ENCODE results near the gene LAMB4. TPM values are rescaled to one million over a fixed set of nuclear protein-coding genes. Genes with fewer than 3 reads are reported as not detected.

Gene LAMB4, protein sequence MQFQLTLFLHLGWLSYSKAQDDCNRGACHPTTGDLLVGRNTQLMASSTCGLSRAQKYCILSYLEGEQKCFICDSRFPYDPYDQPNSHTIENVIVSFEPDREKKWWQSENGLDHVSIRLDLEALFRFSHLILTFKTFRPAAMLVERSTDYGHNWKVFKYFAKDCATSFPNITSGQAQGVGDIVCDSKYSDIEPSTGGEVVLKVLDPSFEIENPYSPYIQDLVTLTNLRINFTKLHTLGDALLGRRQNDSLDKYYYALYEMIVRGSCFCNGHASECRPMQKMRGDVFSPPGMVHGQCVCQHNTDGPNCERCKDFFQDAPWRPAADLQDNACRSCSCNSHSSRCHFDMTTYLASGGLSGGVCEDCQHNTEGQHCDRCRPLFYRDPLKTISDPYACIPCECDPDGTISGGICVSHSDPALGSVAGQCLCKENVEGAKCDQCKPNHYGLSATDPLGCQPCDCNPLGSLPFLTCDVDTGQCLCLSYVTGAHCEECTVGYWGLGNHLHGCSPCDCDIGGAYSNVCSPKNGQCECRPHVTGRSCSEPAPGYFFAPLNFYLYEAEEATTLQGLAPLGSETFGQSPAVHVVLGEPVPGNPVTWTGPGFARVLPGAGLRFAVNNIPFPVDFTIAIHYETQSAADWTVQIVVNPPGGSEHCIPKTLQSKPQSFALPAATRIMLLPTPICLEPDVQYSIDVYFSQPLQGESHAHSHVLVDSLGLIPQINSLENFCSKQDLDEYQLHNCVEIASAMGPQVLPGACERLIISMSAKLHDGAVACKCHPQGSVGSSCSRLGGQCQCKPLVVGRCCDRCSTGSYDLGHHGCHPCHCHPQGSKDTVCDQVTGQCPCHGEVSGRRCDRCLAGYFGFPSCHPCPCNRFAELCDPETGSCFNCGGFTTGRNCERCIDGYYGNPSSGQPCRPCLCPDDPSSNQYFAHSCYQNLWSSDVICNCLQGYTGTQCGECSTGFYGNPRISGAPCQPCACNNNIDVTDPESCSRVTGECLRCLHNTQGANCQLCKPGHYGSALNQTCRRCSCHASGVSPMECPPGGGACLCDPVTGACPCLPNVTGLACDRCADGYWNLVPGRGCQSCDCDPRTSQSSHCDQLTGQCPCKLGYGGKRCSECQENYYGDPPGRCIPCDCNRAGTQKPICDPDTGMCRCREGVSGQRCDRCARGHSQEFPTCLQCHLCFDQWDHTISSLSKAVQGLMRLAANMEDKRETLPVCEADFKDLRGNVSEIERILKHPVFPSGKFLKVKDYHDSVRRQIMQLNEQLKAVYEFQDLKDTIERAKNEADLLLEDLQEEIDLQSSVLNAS (N-terminal part only)
- polyA plus RNA-seq (2013, experiment 1 of 2; ENCODE audit: insufficient read length) = 0.23 TPM
- 0.31 TPM for polyA plus RNA-seq (2013, experiment 2 of 2; ENCODE audit: insufficient read length)

DNA sequence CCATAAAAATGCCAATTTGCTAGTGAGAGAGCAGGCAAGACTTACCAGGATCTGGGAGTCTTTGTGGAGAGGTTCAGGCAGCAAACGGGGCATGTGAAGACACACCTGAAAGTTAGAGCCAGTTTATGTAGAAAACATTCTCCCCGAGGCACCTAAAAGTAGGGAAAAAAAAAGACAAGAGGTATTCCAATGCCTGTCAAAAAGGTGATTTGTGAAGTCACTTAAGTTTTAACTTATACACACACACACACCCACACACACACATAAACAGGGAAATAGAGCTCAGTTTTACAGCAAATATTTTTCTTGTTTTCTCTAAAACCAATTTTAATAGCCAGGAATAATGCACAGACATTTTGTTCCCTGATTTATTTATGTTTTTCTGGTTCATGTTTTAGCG lies at the start of gene LAMB4:
TSS of gene LAMB4 (minus strand) at position 101 of the 400 bp plus-strand sequence. CDS start 7,197 bp downstream, outside the sequence.
- no peak for DNase-seq

DNA sequence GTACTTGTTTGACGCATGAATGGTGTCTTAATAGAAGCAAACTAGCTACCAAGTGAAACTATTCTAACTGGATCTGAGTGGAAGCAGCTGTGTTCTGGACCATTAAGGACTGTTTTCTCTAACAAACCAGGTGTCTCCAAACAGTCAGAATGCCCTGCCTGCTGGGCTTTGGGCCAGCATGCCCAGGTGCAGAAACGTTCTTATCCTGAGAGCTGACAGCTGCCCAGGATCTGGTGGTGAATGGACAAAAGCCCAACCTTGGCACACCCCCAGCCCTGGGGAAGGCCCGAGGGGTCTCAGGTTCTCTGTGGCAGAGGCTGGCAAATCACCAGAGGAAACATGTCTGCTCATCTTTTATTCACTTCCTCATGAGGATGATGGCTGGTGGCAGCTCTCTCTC lies 48.2 kb upstream of the LAMB4 start:
- no peak for DNase-seq

DNA sequence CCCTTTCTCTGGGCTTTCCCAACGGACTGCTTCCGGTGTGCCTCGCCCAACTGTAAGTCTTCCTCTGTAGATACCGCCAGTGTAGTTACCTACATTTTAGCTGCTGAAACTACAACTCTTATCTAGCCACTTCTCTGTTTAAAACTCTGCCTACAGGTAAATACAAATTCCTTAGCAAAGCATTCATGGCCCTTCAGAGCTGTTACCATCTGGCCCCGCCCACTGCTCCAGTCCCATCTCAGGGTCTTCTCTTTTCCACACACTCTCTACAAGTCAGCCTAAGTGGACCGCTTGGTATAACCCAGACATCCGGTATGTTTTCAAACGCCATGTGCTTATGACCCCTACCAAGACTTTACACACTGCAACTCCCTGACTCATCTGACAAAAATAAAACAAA lies 41.0 kb upstream of the LAMB4 start:
- DNase-seq = no peak

GRCh38 chr7:108170251-108170650 lies 40.1 kb upstream of the LAMB4 start:
- DNase-seq = no peak

GRCh38 chr7:108167460-108167859 lies 37.3 kb upstream of the LAMB4 start:
- DNase-seq = no peak

DNA sequence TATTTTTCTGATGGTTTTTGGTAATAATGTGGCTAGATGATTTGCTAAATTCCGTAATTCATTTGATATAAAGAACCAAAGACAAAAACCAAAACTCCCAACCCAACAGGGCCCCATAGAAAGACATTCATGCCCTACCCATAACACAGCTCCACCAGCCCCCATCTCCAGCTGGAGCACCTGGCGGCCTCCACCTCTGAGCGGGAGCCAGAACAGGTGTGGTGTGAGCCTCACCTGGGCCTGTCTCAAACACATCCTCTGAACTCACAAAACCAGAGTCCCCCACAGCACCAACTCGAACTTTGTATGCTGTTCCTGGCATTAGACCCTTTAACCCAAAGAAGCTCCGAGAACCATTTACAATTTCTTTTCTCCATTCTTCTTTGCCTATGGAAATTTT lies 36.5 kb upstream of the LAMB4 start:
- DNase-seq = no peak

GRCh38 chr7:108165723-108166122 lies 35.6 kb upstream of the LAMB4 start:
- DNase-seq = peak; percentile 49

- peak; percentile 6 for DNase-seq
Measured at GRCh38 chr7:108164946-108165345, 34.8 kb upstream of the LAMB4 start.

- DNase-seq = no peak
Measured at GRCh38 chr7:108164342-108164741, 34.2 kb upstream of the LAMB4 start.

- DNase-seq = peak; percentile 17
Measured at GRCh38 chr7:108158776-108159175, 28.6 kb upstream of the LAMB4 start.

GRCh38 chr7:108157606-108158335 lies 27.6 kb upstream of the LAMB4 start:
- no peak for DNase-seq

DNA sequence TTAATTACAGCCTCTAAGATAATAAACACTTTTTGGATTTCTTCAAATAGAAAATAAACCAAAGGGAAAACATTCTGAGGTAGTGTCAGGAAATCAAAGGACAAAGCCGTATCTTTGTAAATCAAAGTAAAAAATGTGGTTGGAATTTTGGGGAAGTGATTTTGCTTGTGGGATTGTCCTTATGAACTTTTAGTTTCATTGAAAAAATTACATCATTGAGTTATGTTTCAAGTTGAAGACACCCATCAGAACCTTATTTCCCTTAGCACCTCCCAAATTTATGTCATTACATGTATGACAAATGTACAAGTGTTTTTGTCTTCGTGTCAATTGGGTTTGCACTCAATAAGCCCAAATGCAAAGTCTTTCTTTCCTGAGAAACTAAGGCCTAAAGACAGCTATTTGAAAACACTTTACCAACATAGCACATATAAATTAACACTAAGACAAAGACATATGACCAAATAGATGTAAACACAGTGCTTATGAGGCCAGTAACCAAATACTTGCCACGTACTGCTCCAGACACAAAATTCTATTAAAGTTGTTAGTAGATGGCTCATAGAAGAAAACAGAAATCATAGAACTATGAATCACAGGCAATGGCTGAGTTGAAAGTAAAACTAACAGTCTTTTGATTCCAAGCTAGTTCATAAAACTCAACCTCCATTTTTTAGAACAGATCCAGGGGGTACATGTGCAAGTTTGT lies 26.9 kb upstream of the LAMB4 start:
- DNase-seq = no peak

DNA sequence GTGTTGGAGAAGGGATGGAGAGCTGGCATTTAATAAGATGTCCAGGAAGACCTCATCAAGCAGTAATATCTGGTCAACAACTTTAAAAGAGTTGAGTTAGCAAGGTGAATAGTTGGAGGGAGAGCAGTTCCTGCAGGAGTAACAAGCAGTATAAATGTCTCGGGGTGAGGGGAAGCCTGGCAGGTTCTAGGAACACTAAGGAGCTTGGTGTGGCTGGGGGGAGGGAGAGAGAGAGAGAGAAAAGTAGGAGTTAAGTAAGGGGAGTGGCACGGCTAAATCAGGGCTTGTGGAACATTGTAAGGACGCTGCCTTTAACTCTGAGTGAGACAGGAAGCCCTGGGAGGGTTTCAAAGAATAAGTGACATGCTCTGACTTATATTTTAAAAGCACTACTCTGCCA lies 22.0 kb upstream of the LAMB4 start:
- DNase-seq = no peak

DNA sequence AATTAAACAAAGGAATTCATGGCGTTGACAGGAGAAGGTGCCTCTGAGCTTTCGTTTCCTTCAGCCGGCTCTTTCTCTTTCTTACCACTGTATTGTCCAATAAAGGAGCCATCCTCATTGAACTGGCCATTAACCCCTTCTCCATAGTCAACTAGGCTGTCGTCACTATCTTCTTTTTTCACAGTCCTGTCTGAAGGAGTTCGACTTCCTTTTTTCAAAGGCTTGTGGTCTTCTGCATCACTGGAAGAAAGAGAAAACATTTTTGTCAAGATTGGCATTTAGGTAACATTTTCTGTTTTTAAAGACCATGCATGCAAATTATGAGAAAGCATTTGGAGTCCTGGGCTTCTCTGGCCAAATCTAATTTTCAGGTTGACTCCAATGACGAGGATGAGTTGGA lies 19.7 kb upstream of the LAMB4 start:
- DNase-seq = no peak

- no peak for DNase-seq
Measured at GRCh38 chr7:108149119-108149518, 19.0 kb upstream of the LAMB4 start.

DNA sequence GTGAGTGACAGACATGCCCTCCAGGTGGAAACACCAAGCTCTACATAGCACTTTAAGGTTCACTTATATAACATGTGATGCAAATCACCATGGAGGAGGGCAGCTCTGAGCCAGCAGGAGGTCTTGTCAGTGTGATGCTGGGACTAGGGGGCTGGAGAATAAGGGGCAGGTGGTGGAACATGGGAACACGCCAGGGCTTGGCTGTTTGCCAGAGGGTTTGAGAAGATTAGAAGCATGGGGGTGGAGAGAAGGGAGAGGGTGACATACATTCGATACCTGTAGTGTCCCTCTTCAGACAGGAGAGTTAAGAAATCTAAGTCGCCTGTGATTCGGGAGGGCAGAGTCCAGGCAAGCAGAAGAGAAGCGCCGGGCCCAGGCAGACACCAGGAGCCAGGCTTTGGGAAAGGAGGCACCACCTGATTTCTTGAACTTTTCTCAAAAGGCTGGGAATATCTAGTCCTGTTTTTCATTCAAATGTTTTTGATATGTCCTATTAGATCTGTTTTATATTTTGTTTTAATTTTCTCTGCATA lies 16.9 kb upstream of the LAMB4 start:
- no peak for DNase-seq

GRCh38 chr7:108146070-108146842 lies 16.1 kb upstream of the LAMB4 start:
- peak; percentile 81 for DNase-seq

GRCh38 chr7:108145401-108145800 lies 15.2 kb upstream of the LAMB4 start:
- DNase-seq = no peak

DNA sequence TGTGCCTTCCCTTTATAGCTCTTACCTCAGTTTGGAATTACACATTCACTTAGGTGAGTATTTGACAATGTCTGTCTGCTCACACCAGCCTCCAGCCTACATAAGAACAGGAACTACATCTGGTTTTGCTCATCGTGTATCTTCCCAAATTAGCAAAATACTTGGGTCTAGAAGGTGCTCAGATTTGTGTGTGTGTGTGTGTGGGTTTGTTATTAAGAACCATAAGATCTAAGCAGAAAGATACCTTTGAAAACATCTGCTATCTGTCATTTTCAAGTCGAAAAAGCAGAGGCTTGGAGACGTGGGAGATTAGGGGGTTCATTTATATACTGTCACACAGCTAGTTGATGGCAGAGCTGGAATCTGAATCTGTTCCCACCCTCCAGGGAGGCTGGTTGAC lies 14.8 kb upstream of the LAMB4 start:
- no peak for DNase-seq
